A549 treated with AZD9567 at 1 μM for 4 hours (cell line): ENCODE measurements around the gene RSPRY1. TPM values are rescaled to one million over a fixed set of nuclear protein-coding genes. Genes with fewer than 3 reads are reported as not detected.

Experiments
- total RNA-seq: library from RNA; stranded (reverse); fragments of 200-300 nt; extraction: Qiagen RNA extraction; gene quantifications from 5 replicates; pipeline ENCODE4 v1.2.3, GENCODE V29; 2022; ENCODE audit not compliant: insufficient read depth

Gene RSPRY1
- total RNA-seq, result 27.0 to 31.4 TPM (median 30.1 TPM) in 5 replicates

DNA sequence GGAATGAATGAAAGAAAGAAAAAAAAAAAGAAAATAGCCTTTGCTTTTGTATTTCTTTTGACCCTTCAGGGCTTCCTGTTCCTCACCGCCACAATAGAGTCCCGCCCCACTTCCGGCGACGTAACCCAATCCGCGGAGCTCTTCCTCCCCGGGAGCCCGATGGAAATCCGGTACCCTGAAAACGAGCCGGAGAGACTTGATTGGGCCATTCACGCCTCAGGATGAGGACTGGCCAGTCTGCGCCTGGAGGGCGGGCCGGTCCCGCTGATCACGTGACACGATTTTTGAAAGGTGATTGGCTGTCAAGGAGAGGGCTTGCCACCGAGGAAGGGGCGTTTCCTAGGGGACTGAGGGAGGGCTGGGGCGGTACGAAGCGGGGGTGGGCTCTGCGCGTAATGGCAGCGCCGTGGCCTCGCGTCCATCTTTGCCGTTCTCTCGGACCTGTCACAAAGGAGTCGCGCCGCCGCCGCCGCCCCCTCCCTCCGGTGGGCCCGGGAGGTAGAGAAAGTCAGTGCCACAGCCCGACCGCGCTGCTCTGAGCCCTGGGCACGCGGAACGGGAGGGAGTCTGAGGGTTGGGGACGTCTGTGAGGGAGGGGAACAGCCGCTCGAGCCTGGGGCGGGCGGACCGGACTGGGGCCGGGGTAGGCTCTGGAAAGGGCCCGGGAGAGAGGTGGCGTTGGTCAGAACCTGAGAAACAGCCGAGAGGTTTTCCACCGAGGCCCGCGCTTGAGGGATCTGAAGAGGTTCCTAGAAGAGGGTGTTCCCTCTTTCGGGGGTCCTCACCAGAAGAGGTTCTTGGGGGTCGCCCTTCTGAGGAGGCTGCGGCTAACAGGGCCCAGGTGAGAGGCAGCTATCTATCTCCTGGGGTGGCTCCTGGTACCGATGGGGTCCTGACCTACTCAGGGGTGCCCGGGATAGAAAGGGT lies at the start of gene RSPRY1, which contains the start of gene PSME3IP1:
Gene RSPRY1, plus strand, starts transcription at position 385 of the 927 bp plus-strand sequence. CDS start 18,330 bp downstream, outside the sequence.
Gene PSME3IP1, minus strand, starts transcription at position 95 of the 927 bp plus-strand sequence. CDS start 12,185 bp downstream, outside the sequence.

DNA sequence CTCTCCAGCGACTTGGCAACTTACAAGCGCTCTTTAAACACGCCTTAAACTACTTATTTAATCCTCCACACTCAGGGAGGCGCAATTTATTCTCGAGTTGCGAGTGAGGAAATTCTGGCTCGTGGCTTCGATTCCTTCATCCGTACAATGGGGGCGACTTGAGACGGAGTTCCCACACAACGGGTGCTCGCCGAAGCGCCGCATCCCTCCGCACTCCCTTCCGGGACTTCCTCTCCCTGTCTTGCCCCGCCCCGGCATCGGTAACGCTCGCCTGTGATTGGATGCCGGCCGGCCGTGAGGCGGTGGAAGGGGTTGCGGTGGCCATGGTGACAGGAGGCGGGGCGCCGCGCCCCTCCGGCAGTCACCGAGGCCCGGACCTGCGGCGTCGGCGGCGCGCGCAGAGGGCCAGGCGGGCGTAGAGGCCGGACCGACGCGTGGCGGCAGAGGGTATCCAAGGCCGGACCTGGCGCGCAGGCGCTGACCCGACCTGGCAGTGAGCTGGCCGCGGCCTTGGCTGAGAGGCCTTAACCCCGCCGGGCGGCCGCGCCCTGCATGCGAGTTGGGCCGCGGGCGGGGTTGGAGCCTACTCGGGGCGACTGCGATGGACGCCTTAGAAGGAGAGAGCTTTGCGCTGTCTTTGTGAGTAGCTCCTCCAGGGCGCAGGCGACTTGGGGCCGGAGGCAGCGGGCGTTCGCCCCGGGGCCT lies 58.8 kb downstream of the RSPRY1 start, which contains the start of gene ARL2BP:
Gene ARL2BP, plus strand, starts transcription at position 493 of the 705 bp plus-strand sequence. Its CDS starts 109 bp downstream, at position 602.

DNA sequence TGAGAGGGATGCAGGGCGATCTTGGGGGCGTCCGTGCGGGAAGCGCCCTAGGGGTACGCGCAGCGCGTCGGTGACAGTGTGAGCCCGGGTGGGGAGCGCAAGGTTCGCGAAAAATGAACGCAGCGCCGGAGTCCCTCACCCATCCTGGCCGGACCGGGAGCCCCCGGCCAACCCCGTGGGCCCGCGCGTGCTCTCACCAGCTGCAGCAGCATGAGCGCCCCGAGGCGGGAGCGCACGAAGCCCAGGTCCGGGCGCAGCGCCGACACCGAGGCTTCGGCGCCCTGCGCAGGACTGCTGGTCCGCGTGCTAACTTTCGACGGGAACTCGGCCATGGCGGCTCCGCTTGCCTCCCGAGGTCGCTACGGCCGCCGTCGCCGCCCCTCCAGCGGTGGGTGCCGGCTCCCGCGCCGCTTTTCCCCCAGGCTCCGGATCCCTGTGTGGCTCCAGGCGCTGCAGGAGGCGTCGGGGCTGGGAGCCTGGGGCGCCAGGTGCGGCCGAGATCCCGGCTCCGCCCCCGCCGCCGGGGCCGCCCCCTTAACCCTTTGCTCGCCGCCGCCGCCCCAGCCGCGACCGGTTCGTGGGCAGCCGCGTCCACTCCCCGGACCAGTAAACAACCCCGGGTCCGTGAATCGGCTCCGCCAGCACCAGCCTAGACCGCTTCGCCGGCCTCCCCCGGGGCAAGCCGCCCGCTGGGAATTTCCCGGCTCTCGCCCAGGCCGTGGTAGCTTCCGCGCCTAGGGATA lies 98.3 kb downstream of the RSPRY1 start, which contains the start of gene PLLP:
Gene PLLP, minus strand, starts transcription at position 464 of the 743 bp plus-strand sequence. Its CDS starts 132 bp downstream, at position 332.

Other genes with a start within 250 kb of the RSPRY1 start
- gene CETP, start 224.4 kb upstream of the RSPRY1 start, total RNA-seq, result not detected in 5 replicates
- gene NLRC5, start 196.8 kb upstream of the RSPRY1 start, total RNA-seq, result 3.0 to 4.2 TPM (median 3.6 TPM) in 5 replicates
- gene CPNE2, start 93.7 kb upstream of the RSPRY1 start, total RNA-seq, result 41.8 to 46.9 TPM (median 43.6 TPM) in 5 replicates
- 88.3 to 119 TPM (median 92.3 TPM) in 5 replicates for gene PSME3IP1, start 290 bp upstream of the RSPRY1 start, total RNA-seq
- 71.4 to 80.8 TPM (median 77.2 TPM) in 5 replicates for gene ARL2BP, start 58.9 kb downstream of the RSPRY1 start, total RNA-seq
- gene PLLP, start 98.3 kb downstream of the RSPRY1 start, total RNA-seq, result 1.2 to 2.0 TPM (median 1.5 TPM) in 5 replicates
- 0.03 to 0.05 TPM (median 0.05 TPM) in 4 of 5 replicates, not detected in the other for gene CCL22, start 172.5 kb downstream of the RSPRY1 start, total RNA-seq
- gene CX3CL1, start 186.2 kb downstream of the RSPRY1 start, total RNA-seq, result 0.10 to 0.42 TPM (median 0.15 TPM) in 4 of 5 replicates, not detected in the other
- gene CCL17, start 218.4 kb downstream of the RSPRY1 start, total RNA-seq, result not detected in 5 replicates